Endothelial cell of umbilical vein (primary cell): Measurements from ENCODE around the gene SMARCC1. TPM values are rescaled to one million over a fixed set of nuclear protein-coding genes. Genes with fewer than 3 reads are reported as not detected.

Experiments used
- BruUV-seq: library from RNA; stranded (reverse); fragments of 400-500 nt; replicated peaks from 2 replicates; lab custom pipeline; 2021; lab: Mats Ljungman, UMichigan
- CTCF ChIA-PET: fragments of 300-600, 350-600 bp; sonication (Branson Sonifier 250); formaldehyde crosslinking; loops from one replicate; lab custom pipeline; 2021; ENCODE audit warnings: antibody characterized with exemption, inconsistent platforms; lab: Charles Lee
- POLR2A ChIA-PET: fragments of 300-600, 350-600 bp; sonication (Branson Sonifier 250); formaldehyde crosslinking; loops from one replicate; lab custom pipeline; 2021; ENCODE audit warnings: antibody characterized with exemption, inconsistent platforms; lab: Charles Lee
- DNase-seq: peaks from one replicate; pipeline ENCODE4 v3.0.0-alpha.2; 2011; ENCODE audit warnings: low read depth, low spot score
- FAIRE-seq: peaks from 2 replicates; lab custom pipeline; 2011; peaks lifted over from hg19 to GRCh38; lab: Jason Lieb, UNC
- H2AFZ ChIP-seq: 2 replicates; pipeline ENCODE4 v1.6.0; 2012; ENCODE audit warnings: low read depth, low read length, control low read depth, inconsistent platforms
- H3K27ac ChIP-seq: 2 replicates; pipeline ENCODE4 v1.5.1; 2011; ENCODE audit warnings: low read depth, mild to moderate bottlenecking, control low read depth, low read length, moderate library complexity; ENCODE audit not compliant: insufficient read depth
- H3K27me3 ChIP-seq, 2 experiments: 2 replicates each; pipeline versions ENCODE4 v1.6.0 to v1.6.1; 2011; ENCODE audit warnings: low read length in 2 of 2, mixed read lengths in 1 of 2; ENCODE audit not compliant: control insufficient read depth in 2 of 2, insufficient read depth in 2 of 2
- H3K36me3 ChIP-seq, 2 experiments: 2 replicates in 1 of 2; 3 replicates in 1 of 2; pipeline ENCODE4 v1.5.1; 2011; ENCODE audit warnings: low read length in 2 of 2, mild to moderate bottlenecking in 1 of 2, moderate library complexity in 1 of 2; ENCODE audit not compliant: control insufficient read depth in 2 of 2, insufficient read depth in 2 of 2; ENCODE audit errors: extremely low read depth in 1 of 2
- H3K4me1 ChIP-seq: 3 replicates; pipeline ENCODE4 v1.5.1; 2011; ENCODE audit warnings: mild to moderate bottlenecking, low read length; ENCODE audit not compliant: control insufficient read depth, insufficient read depth; ENCODE audit errors: extremely low read depth
- H3K4me2 ChIP-seq: 2 replicates; pipeline ENCODE4 v1.6.1; 2011; ENCODE audit warnings: low read length, control low read depth, mixed read lengths; ENCODE audit not compliant: insufficient read depth
- H3K4me3 ChIP-seq, 3 experiments: fragments of 200-600 bp in 1 of 3; sonication (generic), shearing (Covaris generic) in 1 of 3; replicated peaks in 1 of 3; 2 replicates each; pipeline ENCODE4 v1.5.1; 2011 to 2016; ENCODE audit warnings: control low read depth in 3 of 3, low read length in 3 of 3, mild to moderate bottlenecking in 2 of 3, inconsistent platforms in 1 of 3, low read depth in 1 of 3, moderate library complexity in 1 of 3; ENCODE audit not compliant: insufficient read depth in 1 of 3
- H3K79me2 ChIP-seq: 2 replicates; pipeline ENCODE4 v1.6.0; 2012; ENCODE audit warnings: low read length, inconsistent platforms; ENCODE audit not compliant: control insufficient read depth, insufficient read depth
- H3K9ac ChIP-seq: replicated peaks from 2 replicates; pipeline ENCODE3; 2011; ENCODE audit warnings: low read length, control low read depth; ENCODE audit not compliant: insufficient read depth; ENCODE audit errors: extremely low read depth
- H3K9me1 ChIP-seq: replicated peaks from 3 replicates; pipeline ENCODE4 v1.6.0; 2011; ENCODE audit warnings: mild to moderate bottlenecking, low read length; ENCODE audit not compliant: control insufficient read depth, insufficient read depth; ENCODE audit errors: extremely low read depth
- H3K9me3 ChIP-seq: replicated peaks from 2 replicates; pipeline ENCODE4 v1.5.1; 2012; ENCODE audit warnings: low read length, inconsistent platforms; ENCODE audit not compliant: control insufficient read depth, insufficient read depth
- H4K20me1 ChIP-seq: replicated peaks from 2 replicates; pipeline ENCODE3; 2011; ENCODE audit warnings: mild to moderate bottlenecking, low read length; ENCODE audit not compliant: control insufficient read depth, insufficient read depth; ENCODE audit errors: extremely low read depth
- CTCF ChIP-seq, 2 donors: IDR thresholded peaks; 1 replicate in 1 of 2; 2 replicates in 1 of 2; pipeline ENCODE4 v1.5.1; 2011; ENCODE audit warnings: low read length in 2 of 2, mild to moderate bottlenecking in 2 of 2, moderate library complexity in 2 of 2, control low read depth in 1 of 2, inconsistent platforms in 1 of 2, low read depth in 1 of 2; ENCODE audit not compliant: insufficient read depth in 1 of 2; ENCODE audit errors: extremely low read depth in 1 of 2
- EZH2 ChIP-seq: IDR thresholded peaks from 2 replicates; pipeline ENCODE4 v1.6.1; 2012; ENCODE audit warnings: borderline replicate concordance, low read depth, mild to moderate bottlenecking, moderate library complexity, low read length, inconsistent platforms; ENCODE audit not compliant: severe bottlenecking
- FOS ChIP-seq: IDR thresholded peaks from 2 replicates; pipeline ENCODE4 v1.6.1; 2011; ENCODE audit warnings: mild to moderate bottlenecking, low read length, moderate library complexity, borderline replicate concordance; ENCODE audit not compliant: insufficient read depth
- GATA2 ChIP-seq: IDR thresholded peaks from 2 replicates; pipeline ENCODE4 v1.7.0; 2011; ENCODE audit warnings: low read depth, mild to moderate bottlenecking, moderate library complexity, mixed read lengths, low read length; ENCODE audit not compliant: insufficient read length, insufficient read depth
- JUN ChIP-seq: IDR thresholded peaks from 2 replicates; pipeline ENCODE4 v1.6.1; 2011; ENCODE audit warnings: borderline replicate concordance, low read depth; ENCODE audit not compliant: insufficient read length, insufficient read depth
- MAX ChIP-seq: IDR thresholded peaks from 2 replicates; pipeline ENCODE4 v1.6.1; 2011; ENCODE audit not compliant: insufficient read depth, insufficient read length
- MYC ChIP-seq: IDR thresholded peaks from one replicate; pipeline ENCODE4 v1.6.1; 2011; ENCODE audit warnings: mild to moderate bottlenecking, low read depth, low read length
- POLR2A ChIP-seq: IDR thresholded peaks from 2 replicates; pipeline ENCODE4 v1.6.1; 2012; ENCODE audit warnings: low read depth, mild to moderate bottlenecking, control low read depth, low read length
- POLR2AphosphoS5 ChIP-seq: IDR thresholded peaks from 2 replicates; pipeline ENCODE4 v1.6.1; 2012; ENCODE audit warnings: low read depth, mild to moderate bottlenecking, control low read depth, low read length, moderate library complexity; ENCODE audit not compliant: insufficient read depth
- dilution Hi-C: fragments of 300-500 bp; cut with MboI; formaldehyde crosslinking; loops from one replicate; pipeline ENCODE4 v1.15.0; 2019; ENCODE audit warnings: low sequenced_read_pairs; ENCODE audit not compliant: extremely low pct_ligation_motif_present
- intact Hi-C: fragments of 100-400 bp; cut with micrococcal nuclease; formaldehyde crosslinking; loops from one replicate; pipeline ENCODE4 v1.10.0; 2022
- polyA plus RNA-seq, 4 experiments: library from polyadenylated mRNA; depleted of rRNA in 3 of 4; stranded (reverse) in 3 of 4; unstranded in 1 of 4; fragments of >200 nt; gene quantifications; 2 replicates each; pipeline versions ENCODE4 v1.2.1 to v1.2.3, GENCODE V29; 2011 to 2012; ENCODE audit warnings: missing spikeins in 1 of 4
- total RNA-seq: library from RNA; stranded (reverse); gene quantifications from 2 replicates; pipeline ENCODE4 v1.2.3, GENCODE V29; 2021

The SMARCC1 gene
- total and polyA plus RNA-seq, 2 donors (not counting 3 experiments of a cell fraction or from before 2014, with no cell fraction given), result 23.0 to 138 TPM

GRCh38 chr3:47641739-47642138 is 140.0 kb downstream of the SMARCC1 start:
- DNase-seq, result no peak
- Histone ChIP-seq H2AFZ (no peak overlapping the region), H3K9me1 (no peaks in the 10 kb centered on the region), H3K36me3 (peaks cover 13 to 18% of the 10 kb centered on the region in 2 experiments), H4K20me1 (peaks cover 3% of the 10 kb centered on the region), H3K4me3 (no peak overlapping the region), H3K9ac (no peak overlapping the region), H3K27ac (no peak overlapping the region), H3K4me2 (no peak overlapping the region), H3K27me3 (no peaks in the 10 kb centered on the region), H3K9me3 (no peaks in the 10 kb centered on the region), H3K79me2 (peaks cover 13% of the 10 kb centered on the region), H3K4me1 (no peaks in the 10 kb centered on the region)
- no peak for TF ChIP-seq FOS
- TF ChIP-seq CTCF (IDR thresholded peaks at IDR 0.05; ENCODE audit: extremely low read depth in 1 of 2, insufficient read depth in 1 of 2, low read depth in 1 of 2, low read length in 2 of 2), result no peak
- no peak for TF ChIP-seq GATA2
- no peak for TF ChIP-seq MAX
- TF ChIP-seq POLR2AphosphoS5, result no peak
- no peak for TF ChIP-seq EZH2
- no peak for TF ChIP-seq JUN
- TF ChIP-seq MYC, result no peak
- TF ChIP-seq POLR2A, result no peak
- no TSS peak for BruUV-seq
- ChIA-PET POLR2A (interaction anchor here (0.6 kb wide), 1 partner anchor 196 kb away, joined by 4 read pairs; no protein-coding TSS in a partner anchor), CTCF (no interaction called here)
- intact Hi-C loops (no loop called here), dilution Hi-C loops (no loop called here)
- FAIRE-seq, result no peak
